GM23248 (cell line): ENCODE results near the gene SLC9A4. TPM values are rescaled to one million over a fixed set of nuclear protein-coding genes. Genes with fewer than 3 reads are reported as not detected.

Experiments used
- DNase-seq: peaks from one replicate; pipeline ENCODE4 v3.0.0-alpha.2; 2015
- H2AFZ ChIP-seq: fragments of 200-600 bp; sonication (generic); 2 replicates; pipeline ENCODE4 v1.6.1; 2016; ENCODE audit warnings: antibody characterized with exemption
- H3F3A ChIP-seq: fragments of 200-600 bp; sonication (generic); 2 replicates; pipeline ENCODE4 v1.6.1; 2016; ENCODE audit warnings: mild to moderate bottlenecking, antibody characterized with exemption, mixed run types; ENCODE audit not compliant: insufficient read depth
- H3K27ac ChIP-seq: fragments of 200-600 bp; sonication (generic); 2 replicates; pipeline ENCODE4 v1.5.1; 2016; ENCODE audit warnings: mild to moderate bottlenecking
- H3K27me3 ChIP-seq: fragments of 200-600 bp; sonication (generic); replicated peaks from 2 replicates; pipeline ENCODE4 v1.6.1; 2016; ENCODE audit warnings: mild to moderate bottlenecking; ENCODE audit not compliant: insufficient read depth
- H3K36me3 ChIP-seq: fragments of 200-600 bp; sonication (generic); 2 replicates; pipeline ENCODE4 v1.6.1; 2016; ENCODE audit warnings: low read depth, mild to moderate bottlenecking
- H3K4me1 ChIP-seq: fragments of 200-600 bp; sonication (generic); 2 replicates; pipeline ENCODE4 v1.6.1; 2016; ENCODE audit warnings: mild to moderate bottlenecking; ENCODE audit not compliant: insufficient read depth
- H3K4me2 ChIP-seq: fragments of 200-600 bp; sonication (generic); one replicate; pipeline ENCODE4 v1.6.1; 2016; ENCODE audit warnings: mild to moderate bottlenecking; ENCODE audit not compliant: unreplicated experiment
- H3K4me3 ChIP-seq: fragments of 200-600 bp; sonication (generic); 2 replicates; pipeline ENCODE4 v1.5.1; 2016; ENCODE audit warnings: mild to moderate bottlenecking
- H3K79me2 ChIP-seq: fragments of 200-600 bp; sonication (generic); 2 replicates; pipeline ENCODE4 v1.6.1; 2016; ENCODE audit warnings: mild to moderate bottlenecking; ENCODE audit not compliant: insufficient read depth
- H3K9ac ChIP-seq: fragments of 200-600 bp; sonication (generic); 2 replicates; pipeline ENCODE4 v1.6.1; 2016; ENCODE audit warnings: mild to moderate bottlenecking
- H3K9me2 ChIP-seq: fragments of 200-600 bp; sonication (generic); 2 replicates; pipeline ENCODE4 v1.6.1; 2016; ENCODE audit warnings: mixed run types, mild to moderate bottlenecking, moderate library complexity; ENCODE audit not compliant: insufficient read depth
- H3K9me3 ChIP-seq: fragments of 200-600 bp; sonication (generic); one replicate; pipeline ENCODE4 v1.6.1; 2017; ENCODE audit warnings: low read depth
- H4K20me1 ChIP-seq: fragments of 200-600 bp; sonication (generic); 2 replicates; pipeline ENCODE4 v1.6.0; 2016; ENCODE audit not compliant: insufficient read depth
- EZH2 ChIP-seq: fragments of 200-600 bp; sonication (generic); IDR thresholded peaks from 2 replicates; pipeline ENCODE4 v1.6.1; 2018; ENCODE audit warnings: antibody characterized with exemption, mild to moderate bottlenecking; ENCODE audit not compliant: insufficient read depth, poor library complexity, severe bottlenecking
- EZH2phosphoT487 ChIP-seq: fragments of 200-600 bp; sonication (generic); IDR thresholded peaks from 2 replicates; pipeline ENCODE4 v1.6.1; 2018; ENCODE audit warnings: antibody characterized with exemption, moderate library complexity, mild to moderate bottlenecking, low read depth; ENCODE audit not compliant: insufficient read depth
- WGBS, 2 experiments: methylation state at CpG; one replicate each; pipeline ENCODE4 v1.1.6; 2015 to 2017; ENCODE audit warnings: low lambda C conversion rate in 2 of 2, low coverage in 1 of 2; ENCODE audit errors: missing lambda C conversion rate in 2 of 2; 5-methylcytosine and 5-hydroxymethylcytosine counted together
- in situ Hi-C: fragments of 300-500 bp; cut with MboI; formaldehyde crosslinking; loops from 2 replicates; pipeline ENCODE4 v1.15.0; 2020
- polyA plus RNA-seq: library from polyadenylated mRNA; unstranded; fragments of >200 nt; fragmentation: Nextera tagmentation; extraction: Ambion mirVana; gene quantifications from 2 replicates; pipeline ENCODE4 v1.2.1, GENCODE V29; 2016
- total RNA-seq: library from RNA; depleted of rRNA; stranded (reverse); fragments of >200 nt; shearing (Covaris generic); gene quantifications from 2 replicates; pipeline ENCODE4 v1.2.3, GENCODE V29; 2014

The SLC9A4 gene
- total and polyA plus RNA-seq, 2 experiments from 2014 or later: not detected

GRCh38 chr2:102544182-102544581, 71.2 kb downstream of the SLC9A4 start:
- no peak for DNase-seq
- 17 to 32% methylated on average over 1 of the region's 1 CpG for WGBS, 2 experiments

GRCh38 chr2:102547462-102547861, 74.4 kb downstream of the SLC9A4 start:
- Histone ChIP-seq H3K9me2 (no peaks in the 10 kb centered on the region), H4K20me1 (no peaks in the 10 kb centered on the region), H3K9me3 (no peaks in the 10 kb centered on the region), H3K4me2 (no peak overlapping the region), H3K9ac (no peak overlapping the region), H3K36me3 (no peaks in the 10 kb centered on the region), H3F3A (no peaks in the 10 kb centered on the region), H2AFZ (no peak overlapping the region), H3K27ac (no peak overlapping the region), H3K27me3 (no peaks in the 10 kb centered on the region), H3K4me3 (no peak overlapping the region), H3K79me2 (no peaks in the 10 kb centered on the region), H3K4me1 (no peaks in the 10 kb centered on the region)
- TF ChIP-seq EZH2phosphoT487: no peak
- no peak for TF ChIP-seq EZH2
- WGBS, 2 experiments: 24 to 26% methylated on average over 2 of the region's 2 CpGs
- in situ Hi-C loops: no loop called here
- no peak for DNase-seq

More at GRCh38 chr2:102544182-102544581, 71.2 kb downstream of the SLC9A4 start:
- Histone ChIP-seq H3K79me2 (no peaks in the 10 kb centered on the region), H2AFZ (no peak overlapping the region), H3K27me3 (no peaks in the 10 kb centered on the region), H3K9me2 (no peaks in the 10 kb centered on the region), H3F3A (no peaks in the 10 kb centered on the region), H4K20me1 (no peaks in the 10 kb centered on the region), H3K9me3 (no peaks in the 10 kb centered on the region), H3K4me2 (no peak overlapping the region), H3K9ac (no peak overlapping the region), H3K27ac (no peak overlapping the region), H3K4me1 (no peaks in the 10 kb centered on the region), H3K4me3 (no peak overlapping the region), H3K36me3 (no peaks in the 10 kb centered on the region)
- TF ChIP-seq EZH2phosphoT487 (no peak), EZH2 (no peak)
- in situ Hi-C loops: no loop called here

- TF ChIP-seq EZH2 (no peak), EZH2phosphoT487 (no peak)
- in situ Hi-C loops: no loop called here
- Histone ChIP-seq H3K9me3 (no peaks in the 10 kb centered on the region), H3K4me2 (no peak overlapping the region), H3K27me3 (no peaks in the 10 kb centered on the region), H3K9me2 (no peaks in the 10 kb centered on the region), H3F3A (no peaks in the 10 kb centered on the region), H3K27ac (no peak overlapping the region), H3K9ac (no peak overlapping the region), H4K20me1 (no peaks in the 10 kb centered on the region), H2AFZ (no peak overlapping the region), H3K4me3 (no peak overlapping the region), H3K36me3 (no peaks in the 10 kb centered on the region), H3K79me2 (no peaks in the 10 kb centered on the region), H3K4me1 (no peaks in the 10 kb centered on the region)
- DNase-seq: no peak
- 0 to 4% methylated on average over 1 of the region's 1 CpG for WGBS, 2 experiments
Measured at GRCh38 chr2:102549027-102549426, 76.0 kb downstream of the SLC9A4 start.

DNA sequence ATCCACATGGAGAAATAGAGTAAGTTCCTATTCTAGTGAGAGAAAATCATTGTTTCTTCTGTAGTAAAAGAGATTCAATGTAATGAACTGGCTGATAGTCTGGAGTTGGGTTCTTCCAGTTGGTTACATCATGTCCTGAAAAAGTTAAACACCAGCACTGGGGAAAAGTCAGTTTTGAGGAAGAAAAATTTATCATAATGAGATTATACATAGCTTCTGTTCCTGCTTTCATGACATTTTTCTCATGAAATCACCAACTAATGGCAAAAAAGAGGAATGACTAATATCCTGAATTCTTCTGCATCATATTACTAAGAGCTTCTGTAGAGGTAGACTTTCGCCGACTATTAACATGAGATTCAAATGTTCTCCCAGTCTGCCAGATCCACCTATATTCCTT, 77.1 kb downstream of the SLC9A4 start:
- Histone ChIP-seq H4K20me1 (no peaks in the 10 kb centered on the region), H3K9me3 (no peaks in the 10 kb centered on the region), H2AFZ (no peak overlapping the region), H3K9ac (no peak overlapping the region), H3K27ac (no peak overlapping the region), H3K36me3 (no peaks in the 10 kb centered on the region), H3K4me3 (no peak overlapping the region), H3K27me3 (no peaks in the 10 kb centered on the region), H3K4me1 (no peaks in the 10 kb centered on the region), H3K4me2 (no peak overlapping the region), H3K9me2 (no peaks in the 10 kb centered on the region), H3F3A (no peaks in the 10 kb centered on the region), H3K79me2 (no peaks in the 10 kb centered on the region)
- no peak for DNase-seq
- in situ Hi-C loops: no loop called here
- 89 to 92% methylated on average over 2 of the region's 2 CpGs for WGBS, 2 experiments
- TF ChIP-seq EZH2 (no peak), EZH2phosphoT487 (no peak)

DNA sequence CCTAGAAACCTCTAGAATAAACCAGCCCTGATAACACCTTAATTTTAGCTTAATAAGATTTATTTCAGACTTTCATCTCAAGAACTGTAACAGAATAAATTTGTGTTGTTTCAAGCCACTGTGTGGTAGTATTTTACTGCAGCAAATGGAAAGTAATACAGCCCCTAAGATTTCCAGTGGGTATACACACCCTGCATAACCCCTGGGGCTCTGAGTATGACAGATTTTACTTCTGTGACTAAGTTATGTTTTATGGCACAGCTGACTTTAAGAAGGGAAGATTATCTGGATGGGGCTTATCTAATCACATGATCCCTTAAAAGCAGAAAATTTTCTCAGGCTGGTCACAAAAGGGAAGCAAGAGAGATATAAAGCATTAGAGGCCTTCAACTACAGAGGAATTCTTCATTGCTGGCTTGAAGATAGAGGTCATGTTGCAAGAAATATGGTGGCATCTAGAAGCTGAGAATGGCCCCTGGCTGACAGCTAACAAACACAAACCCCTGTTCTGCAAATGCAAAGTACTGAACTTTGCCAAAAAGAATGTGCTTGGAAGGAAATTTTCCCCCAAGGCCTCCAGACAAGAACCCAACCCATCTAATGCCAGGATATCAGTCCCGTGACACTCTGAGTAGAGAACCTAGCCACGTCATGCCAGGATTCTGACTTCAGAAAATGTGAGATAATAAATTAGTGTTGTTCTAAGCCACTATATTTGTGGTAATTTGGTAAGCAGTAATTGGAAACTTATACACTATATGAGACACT, 78.5 kb downstream of the SLC9A4 start:
- Histone ChIP-seq H3F3A (no peaks in the 10 kb centered on the region), H3K4me2 (no peak overlapping the region), H3K9ac (no peak overlapping the region), H2AFZ (no peak overlapping the region), H3K9me3 (no peaks in the 10 kb centered on the region), H3K27ac (no peak overlapping the region), H3K36me3 (no peaks in the 10 kb centered on the region), H4K20me1 (no peaks in the 10 kb centered on the region), H3K4me1 (no peaks in the 10 kb centered on the region), H3K4me3 (no peak overlapping the region), H3K9me2 (no peaks in the 10 kb centered on the region), H3K27me3 (no peaks in the 10 kb centered on the region; the same call in 1 of the 2 replicates), H3K79me2 (no peaks in the 10 kb centered on the region)
- TF ChIP-seq EZH2 (no peak), EZH2phosphoT487 (no peak)
- no peak for DNase-seq
- 14 to 16% methylated on average over 2 of the region's 2 CpGs for WGBS, 2 experiments
- in situ Hi-C loops: no loop called here
